GM15510 (cell line): Measurements from ENCODE around the gene MRI1.
A peak's percentile ranks its signal among the peaks of the same experiment; 100 is the strongest.

Experiments used
- POLR2A ChIP-seq: IDR thresholded peaks from 3 replicates; pipeline ENCODE4 v1.6.1; 2011; ENCODE audit warnings: borderline replicate concordance; ENCODE audit not compliant: insufficient read length; ENCODE audit errors: extremely low read depth

MRI1 gene

DNA sequence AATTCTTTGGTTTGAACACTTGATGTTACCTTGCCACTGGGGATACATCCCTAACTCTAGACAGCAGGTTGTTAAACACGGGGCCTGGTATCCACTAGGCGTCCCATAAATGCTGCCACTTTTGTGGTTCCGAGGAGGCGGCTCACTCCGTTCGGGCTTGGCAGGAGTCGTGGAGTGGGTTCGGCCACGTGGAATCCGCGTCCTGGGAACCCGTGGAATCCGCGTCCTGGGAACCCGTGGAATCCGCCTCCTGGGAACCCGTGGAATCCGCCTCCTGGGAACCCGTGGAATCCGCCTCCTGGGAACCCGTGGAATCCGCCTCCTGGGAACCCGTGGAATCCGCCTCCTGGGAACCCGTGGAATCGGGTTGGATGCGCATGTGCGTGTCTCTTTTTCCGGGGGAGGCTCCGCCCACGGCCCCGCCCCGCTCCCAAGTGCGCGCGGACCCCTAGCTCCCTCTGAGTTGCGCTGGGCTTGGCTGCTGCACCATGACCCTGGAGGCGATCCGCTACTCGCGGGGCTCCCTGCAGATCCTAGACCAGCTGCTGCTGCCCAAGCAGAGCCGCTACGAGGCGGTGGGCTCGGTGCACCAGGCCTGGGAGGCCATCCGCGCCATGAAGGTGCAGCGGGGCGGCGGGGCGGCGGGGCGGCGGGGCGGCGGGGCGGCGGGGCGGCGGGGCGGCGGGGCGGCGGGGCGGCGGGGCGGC is at the start of gene MRI1:
TSS of gene MRI1 (plus strand) at position 422 of the 707 bp plus-strand sequence. CDS start at position 489, 67 bp downstream.
- TF ChIP-seq POLR2A, result peak; percentile 74

- TF ChIP-seq POLR2A, result no peak
Observed at GRCh38 chr19:13717194-13717643, 47.1 kb upstream of the MRI1 start.

- TF ChIP-seq POLR2A, result no peak
Observed at GRCh38 chr19:13718733-13719132, 45.6 kb upstream of the MRI1 start.

GRCh38 chr19:13722146-13722545 is 42.2 kb upstream of the MRI1 start:
- TF ChIP-seq POLR2A, result no peak

- TF ChIP-seq POLR2A, result no peak
Observed at GRCh38 chr19:13723206-13723605, 41.1 kb upstream of the MRI1 start.

DNA sequence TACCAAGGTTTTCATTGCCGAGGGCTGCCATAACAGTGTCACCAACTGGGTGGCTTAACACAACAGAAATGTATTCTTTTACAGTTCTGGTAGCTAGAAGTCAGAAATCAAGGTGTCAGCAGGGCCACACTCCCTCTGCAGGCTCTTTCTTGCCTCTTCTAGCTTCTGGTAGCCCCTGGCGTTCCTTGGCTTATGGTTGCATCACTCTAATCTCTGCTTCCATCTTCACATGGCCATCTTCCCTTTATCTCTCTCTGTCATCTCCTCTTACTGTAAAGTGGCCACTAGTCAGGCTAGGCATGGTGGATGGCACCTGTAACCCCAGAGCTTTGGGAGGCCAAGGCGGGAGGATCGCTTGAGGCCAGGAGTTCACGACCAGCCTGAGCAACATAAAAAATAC is 38.0 kb upstream of the MRI1 start:
- TF ChIP-seq POLR2A, result no peak

DNA sequence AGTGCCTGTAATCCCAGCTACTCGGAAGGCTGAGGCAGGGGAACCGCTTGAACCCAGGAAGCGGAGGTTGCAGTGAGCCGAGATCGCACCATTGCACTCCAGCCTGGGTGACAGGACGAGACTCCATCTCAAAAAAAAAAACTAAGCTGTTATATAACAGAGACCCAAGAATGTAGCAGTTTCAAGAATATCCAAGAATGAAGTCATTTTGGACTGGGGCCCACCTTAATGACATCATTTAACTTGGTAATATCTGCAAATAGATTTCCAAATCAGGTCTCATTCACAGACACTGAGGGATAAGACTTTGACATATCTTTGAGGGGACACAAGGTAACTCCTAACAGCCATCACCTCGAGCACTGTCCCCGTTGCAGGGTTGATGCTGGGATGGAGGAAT is 36.5 kb upstream of the MRI1 start:
- no peak for TF ChIP-seq POLR2A

- TF ChIP-seq POLR2A, result no peak
Observed at GRCh38 chr19:13729859-13730258, 34.5 kb upstream of the MRI1 start.

DNA sequence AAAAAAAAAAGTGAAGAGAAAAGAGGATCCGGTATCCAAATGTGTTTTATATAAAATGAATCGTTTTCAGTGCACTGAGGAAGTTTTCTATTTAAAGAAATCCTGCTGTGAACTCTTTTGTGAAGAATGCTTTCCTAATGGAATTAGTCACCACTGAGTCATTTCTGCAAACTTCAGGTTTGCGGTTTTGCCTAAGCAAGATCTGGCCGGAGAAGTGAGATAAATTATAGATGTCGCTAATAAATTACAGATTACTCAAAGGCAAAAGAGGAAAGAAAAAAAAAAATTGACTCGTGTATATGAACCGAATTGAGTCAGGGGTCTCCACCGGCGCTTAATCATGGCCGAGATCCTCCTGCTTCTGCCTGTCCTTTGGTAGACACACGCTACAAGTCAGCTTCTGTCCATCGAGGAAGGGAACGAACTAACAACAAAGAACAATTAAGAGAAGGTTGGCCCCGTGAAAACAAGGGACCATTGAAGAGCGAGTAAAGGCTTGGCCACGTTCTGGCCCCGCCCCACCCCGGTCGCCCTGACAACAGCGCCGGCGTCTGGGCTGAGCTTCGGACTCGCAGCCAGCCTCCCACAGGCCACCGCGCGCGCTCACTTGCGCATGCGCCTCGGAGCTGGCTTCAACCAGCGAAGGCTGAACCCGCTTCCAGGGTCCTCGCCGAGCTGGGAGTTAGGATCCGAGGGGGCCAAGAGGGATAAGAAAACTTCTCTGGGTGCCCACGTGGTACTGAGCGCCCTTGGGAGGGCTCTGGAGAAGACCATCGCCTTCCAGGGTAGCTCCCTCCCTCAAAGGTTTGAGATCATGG is 33.0 kb upstream of the MRI1 start:
- TF ChIP-seq POLR2A, result peak; percentile 90

DNA sequence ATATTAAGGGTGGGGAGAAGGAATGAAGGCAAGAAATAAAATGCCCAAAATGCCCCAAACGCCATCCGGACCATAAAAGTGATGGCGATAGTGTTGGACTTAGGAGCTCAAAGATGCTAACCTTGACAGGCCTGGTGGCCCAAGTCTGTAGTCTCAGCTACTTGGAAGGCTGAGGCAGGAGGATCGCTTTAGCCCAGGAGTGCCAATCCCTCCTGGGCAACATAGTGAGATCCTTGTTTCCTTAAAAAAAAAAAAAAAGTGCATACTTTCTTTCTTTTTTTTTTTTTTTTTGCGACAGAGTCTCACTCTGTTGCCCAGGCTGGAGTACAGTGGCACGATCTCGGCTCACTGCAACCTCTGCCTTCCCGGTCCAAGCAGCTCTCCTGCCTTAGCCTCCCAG is 32.0 kb upstream of the MRI1 start:
- no peak for TF ChIP-seq POLR2A

DNA sequence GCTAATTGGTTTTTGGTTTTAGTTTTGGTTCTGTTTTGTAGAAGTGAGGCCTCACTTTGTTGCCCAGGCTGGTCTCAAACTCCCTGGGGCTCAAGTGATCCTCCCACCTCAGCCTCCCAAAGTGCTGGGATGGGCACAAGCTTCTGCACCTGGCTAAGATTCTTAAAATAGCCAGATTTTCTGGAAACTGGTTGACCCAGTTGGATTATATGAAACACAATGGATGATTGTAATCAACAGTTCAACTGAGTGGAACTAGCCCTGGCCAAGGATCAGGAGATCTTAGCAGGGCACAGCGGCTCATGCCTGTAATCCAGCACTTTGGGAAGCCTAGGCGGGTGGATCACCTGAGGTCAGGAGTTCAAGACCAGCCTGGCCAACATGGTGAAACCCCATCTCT is 29.6 kb upstream of the MRI1 start:
- no peak for TF ChIP-seq POLR2A

DNA sequence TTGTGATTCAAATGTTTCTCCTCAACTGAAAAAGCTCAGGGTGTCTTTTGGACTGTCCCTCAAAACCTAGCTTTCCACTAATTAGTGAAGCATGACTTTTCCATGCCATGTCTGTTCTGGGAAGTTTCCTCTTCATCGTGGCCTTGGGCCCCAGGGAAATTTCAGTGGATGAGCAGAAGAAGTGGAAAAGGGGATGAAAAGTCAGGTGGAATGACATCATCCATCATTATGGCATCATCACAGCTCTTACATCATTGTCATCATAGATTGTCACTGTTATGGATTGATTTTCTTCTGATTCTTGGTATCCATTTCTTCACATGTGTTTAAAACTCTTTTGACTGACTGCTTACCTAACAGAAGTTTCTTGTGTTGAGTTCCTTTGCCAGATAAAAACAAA is 26.2 kb upstream of the MRI1 start:
- no peak for TF ChIP-seq POLR2A

GRCh38 chr19:13741893-13742292 is 22.4 kb upstream of the MRI1 start:
- TF ChIP-seq POLR2A, result no peak

- TF ChIP-seq POLR2A, result no peak
Observed at GRCh38 chr19:13742756-13743155, 21.6 kb upstream of the MRI1 start.

GRCh38 chr19:13744174-13744573 is 20.1 kb upstream of the MRI1 start:
- no peak for TF ChIP-seq POLR2A

GRCh38 chr19:13747098-13747453 is 17.2 kb upstream of the MRI1 start:
- TF ChIP-seq POLR2A, result no peak
